A549 (cell line): ENCODE data around the gene C4orf33. TPM values are rescaled to one million over a fixed set of nuclear protein-coding genes. Genes with fewer than 3 reads are reported as not detected.

Experiments used
- ATAC-seq, 2 experiments: fragments of 200-7000 bp in 1 of 2; fragments of >200 bp in 1 of 2; cut with Nextera tagmentation in 1 of 2; cut with Tn5 transposase in 1 of 2; 3 replicates each; pipeline versions ENCODE4 v1.8.0 to v1.9.1; 2018 to 2020; ENCODE audit warnings: mild to moderate bottlenecking in 1 of 2, moderate library complexity in 1 of 2
- CTCF ChIA-PET: fragments of 300-600 bp; sonication (Branson Sonifier 250); formaldehyde crosslinking; extraction: SDS; loops from one replicate; lab custom pipeline; 2021; ENCODE audit warnings: antibody characterized with exemption, inconsistent platforms; lab: Yijun Ruan, JAX
- POLR2A ChIA-PET: fragments of 350-600 bp; formaldehyde crosslinking; extraction: SDS; loops from one replicate; lab custom pipeline; 2021; ENCODE audit warnings: antibody characterized with exemption, inconsistent platforms; lab: Yijun Ruan, JAX
- DNase-seq, 2 experiments: peaks; one replicate each; pipeline versions ENCODE4 v3.0.0 to v3.0.0-alpha.2; 2011 to 2016; ENCODE audit warnings: low read depth in 1 of 2, low spot score in 1 of 2
- FAIRE-seq: peaks from 2 replicates; lab custom pipeline; 2011; peaks lifted over from hg19 to GRCh38; lab: Jason Lieb, UNC
- H3K27ac ChIP-seq, 2 experiments: fragments of >200 bp; sonication (Bioruptor Twin); formaldehyde crosslinking; 3 replicates each; pipeline ENCODE4 v1.5.1; 2016 to 2017
- H3K4me1 ChIP-seq: fragments of >200 bp; sonication (Bioruptor Twin); formaldehyde crosslinking; 3 replicates; pipeline ENCODE4 v1.6.1; 2016
- H3K4me2 ChIP-seq: fragments of >200 bp; sonication (Bioruptor Twin); formaldehyde crosslinking; 3 replicates; pipeline ENCODE4 v1.6.1; 2016
- H3K4me3 ChIP-seq: fragments of >200 bp; sonication (Bioruptor Twin); formaldehyde crosslinking; 3 replicates; pipeline ENCODE4 v1.5.1; 2016
- H3K9me3 ChIP-seq: fragments of >200 bp; sonication (Bioruptor Twin); formaldehyde crosslinking; 3 replicates; pipeline ENCODE4 v1.6.1; 2016
- BHLHE40 ChIP-seq: IDR thresholded peaks from 2 replicates; pipeline ENCODE4 v1.6.1; 2012; ENCODE audit warnings: low read depth, low read length, inconsistent platforms
- CBX8 ChIP-seq: fragments of 200-600 bp; sonication (generic); IDR thresholded peaks from 2 replicates; pipeline ENCODE4 v1.6.1; 2016
- EHMT2 ChIP-seq: fragments of 200-600 bp; sonication (generic); IDR thresholded peaks from 2 replicates; pipeline ENCODE4 v1.6.1; 2016; ENCODE audit warnings: antibody characterized with exemption, low read depth, mild to moderate bottlenecking, moderate library complexity
- ELK1 ChIP-seq: fragments of 150-350 bp; IDR thresholded peaks from 2 replicates; pipeline ENCODE4 v1.6.1; 2014; ENCODE audit warnings: low read depth, mild to moderate bottlenecking, low read length
- FOSB ChIP-seq: fragments of 250-450 bp; sonication (Bioruptor Pico); IDR thresholded peaks from 2 replicates; pipeline ENCODE4 v1.5.0; 2020; ENCODE audit warnings: mild to moderate bottlenecking, moderate library complexity
- HDAC2 ChIP-seq: fragments of 200-600 bp; sonication (generic); IDR thresholded peaks from 2 replicates; pipeline ENCODE4 v1.6.1; 2016
- HMGXB4 ChIP-seq: fragments of 250-450 bp; sonication (Bioruptor Pico); IDR thresholded peaks from 2 replicates; pipeline ENCODE4 v1.5.0; 2021; ENCODE audit warnings: mild to moderate bottlenecking, moderate library complexity, borderline replicate concordance
- HOXA7 ChIP-seq: fragments of 250-450 bp; sonication (Bioruptor Pico); IDR thresholded peaks from 2 replicates; pipeline ENCODE4 v1.5.0; 2020; ENCODE audit warnings: mild to moderate bottlenecking, moderate library complexity
- JUN ChIP-seq, 2 experiments: fragments of >200 bp; sonication (Bioruptor Twin); formaldehyde crosslinking; IDR thresholded peaks; 2 replicates in 1 of 2; 3 replicates in 1 of 2; pipeline ENCODE4 v1.6.1; 2016 to 2017
- JUNB ChIP-seq: fragments of >200 bp; sonication (Bioruptor Twin); formaldehyde crosslinking; IDR thresholded peaks from 2 replicates; pipeline ENCODE4 v1.6.1; 2016
- KDM5A ChIP-seq: fragments of 200-600 bp; sonication (generic); IDR thresholded peaks from 2 replicates; pipeline ENCODE4 v1.6.1; 2016; ENCODE audit warnings: antibody characterized with exemption, mild to moderate bottlenecking
- MAFK ChIP-seq: fragments of 450-650 bp; IDR thresholded peaks from 2 replicates; pipeline ENCODE4 v1.6.1; 2014; ENCODE audit not compliant: partially characterized antibody
- NFE2L2 ChIP-seq: fragments of 150-350 bp; conservative IDR thresholded peaks from 2 replicates; pipeline ENCODE4 v1.6.1; 2014; ENCODE audit warnings: low read length
- NPAS2 ChIP-seq: fragments of 250-450 bp; sonication (Bioruptor Pico); IDR thresholded peaks from 2 replicates; pipeline ENCODE4 v1.8.0; 2022; ENCODE audit warnings: mild to moderate bottlenecking, moderate library complexity, borderline replicate concordance
- POLR2AphosphoS2 ChIP-seq: conservative IDR thresholded peaks from 2 replicates; pipeline ENCODE4 v1.6.1; 2012; ENCODE audit warnings: low read length, improper control_type of control experiment, inconsistent platforms
- RARB ChIP-seq: fragments of 250-450 bp; sonication (Bioruptor Pico); IDR thresholded peaks from 2 replicates; pipeline ENCODE4 v1.8.0; 2021; ENCODE audit warnings: mild to moderate bottlenecking, moderate library complexity
- RCOR1 ChIP-seq: fragments of 150-350 bp; IDR thresholded peaks from 2 replicates; pipeline ENCODE4 v1.6.1; 2014; ENCODE audit warnings: antibody characterized with exemption, low read length, low read depth
- TFCP2L1 ChIP-seq: fragments of 250-450 bp; sonication (Bioruptor Pico); IDR thresholded peaks from 2 replicates; pipeline ENCODE4 v1.5.0; 2021; ENCODE audit warnings: mild to moderate bottlenecking
- TP53 ChIP-seq: fragments of 250-450 bp; sonication (Bioruptor Pico); IDR thresholded peaks from 2 replicates; pipeline ENCODE4 v1.5.0; 2021; ENCODE audit warnings: mild to moderate bottlenecking, moderate library complexity
- ZNF302 ChIP-seq: fragments of 250-450 bp; sonication (Bioruptor Pico); IDR thresholded peaks from 2 replicates; pipeline ENCODE4 v1.9.0; 2021; ENCODE audit warnings: inconsistent platforms, mild to moderate bottlenecking, moderate library complexity
- ZSCAN20 ChIP-seq: fragments of 250-450 bp; sonication (Bioruptor Pico); IDR thresholded peaks from 2 replicates; pipeline ENCODE4 v1.8.0; 2022; ENCODE audit warnings: mild to moderate bottlenecking, moderate library complexity
- WGBS: methylation state at CpG from one replicate; pipeline ENCODE4 v1.1.6; 2017; ENCODE audit errors: missing lambda C conversion rate; 5-methylcytosine and 5-hydroxymethylcytosine counted together
- polyA plus RNA-seq, 4 experiments: library from polyadenylated mRNA; depleted of rRNA in 3 of 4; stranded (reverse); fragments of >200 nt; fragmentation: RNase III in 1 of 4; extraction: RNeasy Plus Mini Kit Qiagen cat#74134 plus additional on column Dnase treatment in 1 of 4; gene quantifications; 2 replicates in 3 of 4; 3 replicates in 1 of 4; pipeline ENCODE4 v1.2.3, GENCODE V29; 2011 to 2017
- TF ChIP-seq, protein P1 (sequence below): IDR thresholded peaks from 2 replicates; pipeline ENCODE4 v1.6.1; 2012
- TF ChIP-seq, protein P2 (sequence below): IDR thresholded peaks from 2 replicates; pipeline ENCODE4 v1.6.1; 2012

C4orf33 gene
- polyA plus RNA-seq, 2 of the 4 experiments (the other 2 are of a cell fraction): 8.6 to 18.8 TPM

DNA sequence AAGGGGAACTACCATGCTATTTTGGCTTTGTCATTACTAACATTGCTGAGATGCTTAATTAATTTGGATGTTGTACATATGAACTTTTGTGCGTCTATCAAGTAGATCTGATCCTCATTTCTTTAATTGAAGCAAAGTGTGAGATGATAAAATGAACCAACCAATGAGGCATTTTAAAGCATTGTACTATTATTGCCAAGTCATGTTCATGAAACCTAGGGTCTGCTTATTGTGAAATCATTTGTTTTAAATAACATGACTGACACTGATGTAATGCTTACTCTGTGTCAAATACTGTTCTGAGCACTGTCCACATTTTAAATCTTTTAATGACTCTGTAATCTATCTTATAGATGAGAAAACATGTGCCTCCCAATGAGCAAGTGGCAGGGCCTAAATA lies 57.7 kb downstream of the C4orf33 start:
- no peaks in the 10 kb centered on the region for H3K4me1 ChIP-seq
- ATAC-seq (no peak), DNase-seq (no peak), FAIRE-seq (no peak)
- TF ChIP-seq EHMT2 (no peak), BHLHE40 (no peak), MAFK (peak; percentile 42), ZNF302 (no peak), NFE2L2 (0 out of 2 replicates have a peak, but pooled peaks have one; percentile 27), HOXA7 (no peak), RCOR1 (no peak)
- H3K4me3 ChIP-seq: no peak overlapping the region
- H3K4me2 ChIP-seq: no peak overlapping the region
- POLR2A ChIA-PET: no interaction called here
- no peak overlapping the region for H3K27ac ChIP-seq
- WGBS: 52% methylated on average over 1 of the region's 1 CpG
- CTCF ChIA-PET: no interaction called here
- no peaks in the 10 kb centered on the region for H3K9me3 ChIP-seq

- no peak for DNase-seq
- TF ChIP-seq ELK1 (no peak), RARB (no peak), NPAS2 (CRISPR knock-in tag) (no peak), TFCP2L1 (no peak), HDAC2 (no peak), POLR2AphosphoS2 (no peak), HMGXB4 (CRISPR knock-in tag) (no peak), JUN (IDR thresholded peaks at IDR 0.05) (no peak), CBX8 (no peak)
- TF ChIP-seq, protein P1, sequence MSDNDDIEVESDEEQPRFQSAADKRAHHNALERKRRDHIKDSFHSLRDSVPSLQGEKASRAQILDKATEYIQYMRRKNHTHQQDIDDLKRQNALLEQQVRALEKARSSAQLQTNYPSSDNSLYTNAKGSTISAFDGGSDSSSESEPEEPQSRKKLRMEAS: no peak
- Histone ChIP-seq H3K4me2 (no peak overlapping the region), H3K9me3 (no peaks in the 10 kb centered on the region), H3K27ac (no peak overlapping the region), H3K4me3 (no peak overlapping the region), H3K4me1 (no peaks in the 10 kb centered on the region)
- POLR2A ChIA-PET: no interaction called here
- ATAC-seq: no peak
- no peak for FAIRE-seq
- CTCF ChIA-PET: no interaction called here
Measured at GRCh38 chr4:129162450-129162849, 66.5 kb downstream of the C4orf33 start.

DNA sequence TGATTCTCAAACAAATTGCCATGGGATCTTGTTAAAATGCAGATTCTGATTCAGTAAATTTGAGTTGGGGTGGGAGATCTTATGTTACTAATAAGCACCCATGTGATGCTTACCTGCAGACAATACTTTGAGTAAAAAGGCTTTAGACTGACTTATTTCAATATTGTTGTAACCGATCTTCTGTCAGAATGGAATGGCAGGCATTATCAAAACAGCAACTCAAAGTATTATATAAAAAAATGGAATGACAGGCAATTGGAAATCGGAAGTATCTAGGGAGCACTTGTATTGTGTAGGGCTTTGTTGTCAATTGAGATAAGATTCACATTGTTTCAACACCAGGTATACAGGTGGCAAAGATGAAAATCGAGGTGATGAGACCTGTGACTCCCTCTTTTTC lies 67.5 kb downstream of the C4orf33 start:
- WGBS: 14% methylated on average over 3 of the region's 3 CpGs
- FAIRE-seq (no peak), ATAC-seq (no peak), DNase-seq (no peak)
- Histone ChIP-seq H3K9me3 (no peaks in the 10 kb centered on the region), H3K4me3 (no peak overlapping the region), H3K27ac (no peak overlapping the region), H3K4me1 (no peaks in the 10 kb centered on the region), H3K4me2 (no peak overlapping the region)
- CTCF ChIA-PET: no interaction called here
- POLR2A ChIA-PET: no interaction called here
- TF ChIP-seq ZSCAN20 (CRISPR knock-in tag): no peak
- TF ChIP-seq, protein P2, sequence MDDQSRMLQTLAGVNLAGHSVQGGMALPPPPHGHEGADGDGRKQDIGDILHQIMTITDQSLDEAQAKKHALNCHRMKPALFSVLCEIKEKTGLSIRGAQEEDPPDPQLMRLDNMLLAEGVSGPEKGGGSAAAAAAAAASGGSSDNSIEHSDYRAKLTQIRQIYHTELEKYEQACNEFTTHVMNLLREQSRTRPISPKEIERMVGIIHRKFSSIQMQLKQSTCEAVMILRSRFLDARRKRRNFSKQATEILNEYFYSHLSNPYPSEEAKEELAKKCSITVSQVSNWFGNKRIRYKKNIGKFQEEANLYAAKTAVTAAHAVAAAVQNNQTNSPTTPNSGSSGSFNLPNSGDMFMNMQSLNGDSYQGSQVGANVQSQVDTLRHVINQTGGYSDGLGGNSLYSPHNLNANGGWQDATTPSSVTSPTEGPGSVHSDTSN: no peak
- no peak for TF ChIP-seq FOSB
- no peak for TF ChIP-seq JUNB
- TF ChIP-seq TP53 (CRISPR knock-in tag): no peak
- TF ChIP-seq KDM5A: no peak
